Measurements from ENCODE around the gene CD93. TPM values are rescaled to one million over a fixed set of nuclear protein-coding genes. Genes with fewer than 3 reads are reported as not detected.

CD93 gene
- total and polyA plus RNA-seq, 2 donors from 2014 or later, result 9.9 to 104 TPM

DNA sequence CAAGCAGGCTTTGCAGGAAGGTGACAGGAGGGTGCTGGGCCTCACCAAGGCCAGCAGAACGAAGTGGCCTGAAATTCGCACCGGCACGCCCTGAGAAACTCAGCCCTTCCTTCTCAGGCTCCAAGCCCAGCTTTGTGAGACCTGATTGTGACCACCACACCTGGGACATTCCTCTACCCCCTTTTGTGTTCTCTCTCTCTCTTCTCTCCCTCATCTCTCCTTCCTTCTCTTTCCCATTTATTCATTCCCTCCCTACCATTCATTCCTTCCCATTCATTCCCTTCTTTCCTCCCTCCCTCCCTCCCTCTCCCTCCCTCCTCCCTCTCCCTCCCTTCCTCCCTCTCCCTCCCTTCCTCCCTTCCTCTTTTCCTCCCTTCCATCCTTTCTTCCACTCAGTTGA lies 8.8 kb downstream of the CD93 start:
- peaks cover 0 to 2% (median 0%) of the 10 kb centered on the region in 3 donors for H3K4me1 ChIP-seq (ENCODE audit: control insufficient read depth in 2 of 3, insufficient read depth in 2 of 3, low read depth in 1 of 3, low read length in 3 of 3)
- intact Hi-C loops (cut with DNase I), result no loop called here
- H3K9me3 ChIP-seq (ENCODE audit: control insufficient read depth in 2 of 3, insufficient read depth in 1 of 3, low read length in 3 of 3), result no peaks in the 10 kb centered on the region
- no peak overlapping the region for H3K9ac ChIP-seq (ENCODE audit: low read length in 3 of 3)
- FAIRE-seq (no peak), DNase-seq (no peak)
- TF ChIP-seq, protein P1, sequence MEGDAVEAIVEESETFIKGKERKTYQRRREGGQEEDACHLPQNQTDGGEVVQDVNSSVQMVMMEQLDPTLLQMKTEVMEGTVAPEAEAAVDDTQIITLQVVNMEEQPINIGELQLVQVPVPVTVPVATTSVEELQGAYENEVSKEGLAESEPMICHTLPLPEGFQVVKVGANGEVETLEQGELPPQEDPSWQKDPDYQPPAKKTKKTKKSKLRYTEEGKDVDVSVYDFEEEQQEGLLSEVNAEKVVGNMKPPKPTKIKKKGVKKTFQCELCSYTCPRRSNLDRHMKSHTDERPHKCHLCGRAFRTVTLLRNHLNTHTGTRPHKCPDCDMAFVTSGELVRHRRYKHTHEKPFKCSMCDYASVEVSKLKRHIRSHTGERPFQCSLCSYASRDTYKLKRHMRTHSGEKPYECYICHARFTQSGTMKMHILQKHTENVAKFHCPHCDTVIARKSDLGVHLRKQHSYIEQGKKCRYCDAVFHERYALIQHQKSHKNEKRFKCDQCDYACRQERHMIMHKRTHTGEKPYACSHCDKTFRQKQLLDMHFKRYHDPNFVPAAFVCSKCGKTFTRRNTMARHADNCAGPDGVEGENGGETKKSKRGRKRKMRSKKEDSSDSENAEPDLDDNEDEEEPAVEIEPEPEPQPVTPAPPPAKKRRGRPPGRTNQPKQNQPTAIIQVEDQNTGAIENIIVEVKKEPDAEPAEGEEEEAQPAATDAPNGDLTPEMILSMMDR (IDR thresholded peaks at IDR 0.05; ENCODE audit: borderline replicate concordance, extremely low read depth, insufficient read depth), result no peak
- H3K27ac ChIP-seq (ENCODE audit: low read depth in 2 of 2, low read length in 2 of 2), result no peak overlapping the region
- H3K36me3 ChIP-seq (ENCODE audit: control insufficient read depth in 2 of 3, insufficient read depth in 3 of 3, low read length in 3 of 3), result no peaks in the 10 kb centered on the region
- no peaks in the 10 kb centered on the region for H3K27me3 ChIP-seq (ENCODE audit: control insufficient read depth, insufficient read depth, low read length)
- H3K4me3 ChIP-seq (ENCODE audit: low read length in 3 of 3), result no peak overlapping the region

GRCh38 chr20:23074052-23074451 lies 12.1 kb downstream of the CD93 start:
- FAIRE-seq, result no peak
- H3K4me1 ChIP-seq (ENCODE audit: control insufficient read depth in 2 of 3, insufficient read depth in 2 of 3, low read depth in 1 of 3, low read length in 3 of 3), result no peaks in the 10 kb centered on the region
- no peaks in the 10 kb centered on the region for H3K27me3 ChIP-seq (ENCODE audit: control insufficient read depth, insufficient read depth, low read length)
- intact Hi-C loops (cut with DNase I), result no loop called here
- no peaks in the 10 kb centered on the region for H3K9me3 ChIP-seq (ENCODE audit: control insufficient read depth in 2 of 3, insufficient read depth in 1 of 3, low read length in 3 of 3)
- H3K36me3 ChIP-seq (ENCODE audit: control insufficient read depth in 2 of 3, insufficient read depth in 3 of 3, low read length in 3 of 3), result no peaks in the 10 kb centered on the region
- no peak for DNase-seq
- H3K4me3 ChIP-seq (ENCODE audit: low read length in 3 of 3), result no peak overlapping the region
- no peak overlapping the region for H3K9ac ChIP-seq (ENCODE audit: low read length in 3 of 3)
- no peak overlapping the region for H3K27ac ChIP-seq (ENCODE audit: low read depth in 2 of 2, low read length in 2 of 2)
- TF ChIP-seq, protein P1 (IDR thresholded peaks at IDR 0.05; ENCODE audit: borderline replicate concordance, extremely low read depth, insufficient read depth), result no peak

GRCh38 chr20:23072892-23073586 lies 13.1 kb downstream of the CD93 start:
- H3K27ac ChIP-seq (ENCODE audit: low read depth in 2 of 2, low read length in 2 of 2), result no peak overlapping the region
- no peaks in the 10 kb centered on the region for H3K36me3 ChIP-seq (ENCODE audit: control insufficient read depth in 2 of 3, insufficient read depth in 3 of 3, low read length in 3 of 3)
- H3K9me3 ChIP-seq (ENCODE audit: control insufficient read depth in 2 of 3, insufficient read depth in 1 of 3, low read length in 3 of 3), result no peaks in the 10 kb centered on the region
- FAIRE-seq (no peak), DNase-seq (no peak)
- intact Hi-C loops (cut with DNase I), result no loop called here
- TF ChIP-seq, protein P1 (IDR thresholded peaks at IDR 0.05; ENCODE audit: borderline replicate concordance, extremely low read depth, insufficient read depth), result no peak
- H3K4me3 ChIP-seq (ENCODE audit: low read length in 3 of 3), result no peak overlapping the region
- H3K9ac ChIP-seq (ENCODE audit: low read length in 3 of 3), result no peak overlapping the region
- no peaks in the 10 kb centered on the region for H3K27me3 ChIP-seq (ENCODE audit: control insufficient read depth, insufficient read depth, low read length)
- H3K4me1 ChIP-seq (ENCODE audit: control insufficient read depth in 2 of 3, insufficient read depth in 2 of 3, low read depth in 1 of 3, low read length in 3 of 3), result no peaks in the 10 kb centered on the region

- H3K36me3 ChIP-seq (ENCODE audit: control insufficient read depth in 2 of 3, insufficient read depth in 3 of 3, low read length in 3 of 3), result no peaks in the 10 kb centered on the region
- H3K9ac ChIP-seq (ENCODE audit: low read length in 3 of 3), result no peak overlapping the region
- no peak overlapping the region for H3K27ac ChIP-seq (ENCODE audit: low read depth in 2 of 2, low read length in 2 of 2)
- H3K4me1 ChIP-seq (ENCODE audit: control insufficient read depth in 2 of 3, insufficient read depth in 2 of 3, low read depth in 1 of 3, low read length in 3 of 3), result no peaks in the 10 kb centered on the region
- DNase-seq (no peak), FAIRE-seq (no peak)
- intact Hi-C loops (cut with DNase I), result no loop called here
- TF ChIP-seq, protein P1 (IDR thresholded peaks at IDR 0.05; ENCODE audit: borderline replicate concordance, extremely low read depth, insufficient read depth), result no peak
- H3K27me3 ChIP-seq (ENCODE audit: control insufficient read depth, insufficient read depth, low read length), result no peaks in the 10 kb centered on the region
- no peak overlapping the region for H3K4me3 ChIP-seq (ENCODE audit: low read length in 3 of 3)
- no peaks in the 10 kb centered on the region for H3K9me3 ChIP-seq (ENCODE audit: control insufficient read depth in 2 of 3, insufficient read depth in 1 of 3, low read length in 3 of 3)
Measured at GRCh38 chr20:23071996-23072395, 14.1 kb downstream of the CD93 start.
